Activated CD8-positive, alpha-beta memory T cell treated with anti-CD3 and anti-CD28 coated beads, Interleukin-2, amount 50 U/mL, for 24 hours (primary cell): ENCODE results near the gene WNT3A.
"Not testable (repeated sequence)": the region's sequence is repeated elsewhere in the genome, so short reads cannot be mapped to it uniquely, and the experiment has no call there.

Source experiments
- DNase-seq: peaks from one replicate; pipeline ENCODE4 v3.0.0-alpha.2; 2020; ENCODE audit errors: extremely low read depth

Gene WNT3A, protein sequence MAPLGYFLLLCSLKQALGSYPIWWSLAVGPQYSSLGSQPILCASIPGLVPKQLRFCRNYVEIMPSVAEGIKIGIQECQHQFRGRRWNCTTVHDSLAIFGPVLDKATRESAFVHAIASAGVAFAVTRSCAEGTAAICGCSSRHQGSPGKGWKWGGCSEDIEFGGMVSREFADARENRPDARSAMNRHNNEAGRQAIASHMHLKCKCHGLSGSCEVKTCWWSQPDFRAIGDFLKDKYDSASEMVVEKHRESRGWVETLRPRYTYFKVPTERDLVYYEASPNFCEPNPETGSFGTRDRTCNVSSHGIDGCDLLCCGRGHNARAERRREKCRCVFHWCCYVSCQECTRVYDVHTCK

GRCh38 chr1:228006786-228007048 lies at the start of gene WNT3A:
WNT3A (plus strand) TSS chr1:228006998; CDS start chr1:228007129, 131 bp downstream.
- DNase-seq: no peak

GRCh38 chr1:227958617-227959324 lies 48.0 kb upstream of the WNT3A start:
- no peak for DNase-seq

DNA sequence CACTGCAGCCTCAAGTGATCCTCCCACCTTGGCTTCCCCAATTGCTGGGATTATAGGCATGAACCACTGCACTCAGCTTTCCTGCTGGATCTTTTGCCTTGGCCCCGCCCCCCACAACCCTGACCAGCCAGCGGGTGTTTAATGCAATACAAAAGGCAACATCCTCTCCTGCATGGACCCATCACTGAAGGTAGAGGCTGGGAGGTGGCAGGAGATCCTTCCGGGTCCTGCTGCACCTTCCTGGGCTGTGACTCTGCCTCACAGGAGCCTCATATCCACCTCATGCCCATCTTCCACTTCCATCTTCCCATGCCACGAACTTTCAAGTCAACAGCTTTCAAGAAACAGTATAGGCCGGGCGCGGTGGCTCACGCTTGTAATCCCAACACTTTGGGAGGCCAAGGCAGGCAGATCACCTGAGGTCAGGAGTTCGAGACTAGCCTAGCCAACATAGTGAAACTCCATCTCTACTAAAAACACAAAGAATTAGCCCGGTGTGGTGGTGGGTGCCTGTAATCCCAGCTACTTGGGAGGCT lies 47.4 kb upstream of the WNT3A start:
- DNase-seq: no peak

DNA sequence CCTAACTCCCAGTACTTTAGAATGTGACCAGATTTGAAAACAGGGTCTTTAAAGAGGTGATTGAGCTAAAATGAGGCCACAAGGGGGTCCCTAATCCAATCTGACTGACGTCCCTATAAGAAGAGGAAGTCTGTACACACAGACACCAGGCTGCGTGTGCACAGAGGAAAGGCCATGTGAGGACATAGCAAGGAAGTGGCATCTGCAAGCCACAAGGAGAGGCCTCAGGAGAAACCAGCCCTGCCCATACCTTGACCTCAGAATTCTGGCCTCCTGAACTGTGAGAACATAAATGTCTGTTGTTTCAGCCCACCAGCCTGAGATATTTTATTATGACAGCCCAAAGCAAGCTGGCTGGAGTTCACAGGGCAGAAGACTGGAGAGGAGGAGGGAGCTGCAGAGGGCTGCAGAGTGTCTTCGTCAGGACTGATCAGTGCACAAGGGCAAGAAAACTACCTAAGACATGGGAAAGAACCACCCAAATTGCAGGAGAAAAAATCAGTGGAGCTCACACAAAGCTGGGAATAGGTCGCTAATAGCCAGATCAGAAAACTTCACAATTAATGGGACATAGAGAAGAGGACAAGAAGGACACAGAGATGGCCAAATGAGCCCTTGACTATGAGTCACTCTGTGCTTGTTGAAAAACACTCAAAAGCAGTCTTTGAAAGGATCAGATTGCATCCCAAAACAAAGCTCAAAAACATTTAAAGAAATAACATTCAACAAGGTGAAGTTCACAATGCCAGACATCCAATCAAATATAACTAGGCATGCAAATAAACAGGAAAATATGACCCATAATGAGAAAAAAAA lies 44.9 kb upstream of the WNT3A start:
- no peak for DNase-seq

DNA sequence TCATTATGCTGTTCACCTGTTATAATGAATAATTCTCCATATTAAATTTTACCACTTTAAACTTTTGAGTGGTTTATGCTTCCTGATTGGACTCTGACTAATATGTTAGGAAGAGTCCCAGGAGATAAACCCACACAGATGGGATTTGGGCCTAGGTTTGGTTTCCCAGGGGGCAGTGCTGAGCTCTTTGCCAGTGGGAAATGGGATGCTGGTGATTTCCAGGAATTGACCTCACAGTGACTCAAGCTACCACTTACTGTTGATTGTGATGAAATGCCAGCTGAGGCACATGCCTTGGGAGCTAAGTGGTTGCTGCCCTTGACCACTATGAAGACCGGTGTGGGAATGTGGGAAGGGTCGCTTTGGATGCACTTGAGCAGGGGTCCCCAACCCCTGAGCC lies 40.1 kb upstream of the WNT3A start:
- DNase-seq: not testable (repeated sequence)

GRCh38 chr1:227967815-227968214 lies 39.0 kb upstream of the WNT3A start:
- DNase-seq: not testable (repeated sequence)

- not testable (repeated sequence) for DNase-seq
Observed at GRCh38 chr1:227970076-227970995, 36.5 kb upstream of the WNT3A start.

DNA sequence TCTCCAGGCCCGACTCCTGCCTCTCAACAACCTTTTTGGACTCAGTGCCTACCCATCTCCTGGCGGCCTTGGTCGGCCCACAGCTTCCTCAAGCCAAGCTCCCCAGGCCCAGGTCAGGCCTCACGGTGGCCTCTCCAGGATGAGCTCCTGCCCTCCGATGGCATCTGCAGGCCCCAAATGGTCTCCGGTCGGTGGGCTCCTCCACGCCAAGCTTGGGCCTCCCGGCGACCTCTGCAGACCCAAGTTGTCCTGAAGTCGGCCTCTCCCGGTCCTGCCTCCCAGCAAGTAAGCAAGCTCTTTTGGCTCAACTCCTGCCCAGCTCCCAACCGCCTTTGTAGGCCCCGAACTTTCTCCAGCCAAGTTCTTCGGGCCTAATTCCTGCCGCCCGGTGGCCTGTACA lies 35.6 kb upstream of the WNT3A start:
- DNase-seq: not testable (repeated sequence)

DNA sequence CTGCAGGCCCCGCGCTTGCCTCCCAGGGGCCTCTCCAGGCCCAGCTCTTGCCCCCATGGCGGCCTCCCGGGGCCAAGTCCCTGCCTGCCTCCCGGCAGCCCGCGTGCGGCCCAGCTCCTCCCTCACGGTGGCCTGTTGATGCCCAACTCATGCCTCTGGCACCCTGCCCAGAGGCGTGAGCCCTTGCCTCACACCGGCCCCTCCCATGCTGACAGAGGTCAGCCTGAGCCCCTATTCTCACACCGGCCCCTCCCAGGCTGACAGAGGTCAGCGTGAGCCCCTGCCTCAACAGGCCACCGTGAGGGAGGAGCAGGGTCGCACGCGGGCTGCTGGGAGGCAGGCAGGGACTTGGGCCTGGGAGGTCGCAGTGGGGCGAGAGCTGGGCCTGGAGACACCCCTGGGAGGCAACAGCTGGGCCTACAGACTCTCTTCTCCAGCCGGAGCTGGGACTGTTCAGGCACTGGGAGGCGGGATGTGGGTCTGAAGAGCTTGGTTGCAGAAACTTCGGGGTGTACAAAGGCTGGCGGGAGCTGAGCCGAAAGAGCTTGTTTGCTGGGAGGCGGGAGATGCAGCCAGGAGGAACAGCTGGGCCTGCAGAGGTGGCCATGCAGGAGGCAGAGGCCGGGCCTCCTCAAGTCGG lies 35.0 kb upstream of the WNT3A start:
- DNase-seq: not testable (repeated sequence)

- DNase-seq: not testable (repeated sequence)
Observed at GRCh38 chr1:227972283-227972679, 34.5 kb upstream of the WNT3A start.

DNA sequence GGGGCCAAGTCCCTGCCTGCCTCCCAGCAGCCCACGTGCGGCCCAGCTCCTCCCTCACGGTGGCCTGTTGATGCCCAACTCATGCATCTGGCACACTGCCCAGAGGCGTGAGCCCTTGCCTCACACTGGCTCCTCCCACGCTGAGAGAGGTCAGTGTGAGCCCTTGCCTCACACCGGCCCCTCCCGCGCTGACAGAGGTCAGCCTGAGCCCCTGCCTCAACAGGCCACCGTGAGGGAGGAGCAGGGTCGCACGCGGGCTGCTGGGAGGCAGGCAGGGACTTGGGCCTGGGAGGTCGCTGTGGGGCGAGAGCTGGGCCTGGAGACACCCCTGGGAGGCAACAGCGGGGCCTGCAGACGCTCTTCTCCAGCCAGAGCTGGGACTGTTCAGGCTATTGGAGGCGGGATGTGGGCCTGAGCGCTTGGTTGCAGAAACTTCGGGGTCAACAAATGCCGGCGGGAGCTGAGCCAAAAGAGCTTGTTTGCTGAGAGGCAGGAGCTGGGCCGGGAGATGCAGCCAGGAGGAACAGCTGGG lies 33.9 kb upstream of the WNT3A start:
- DNase-seq: not testable (repeated sequence)

GRCh38 chr1:227973724-227974288 lies 33.0 kb upstream of the WNT3A start:
- DNase-seq: not testable (repeated sequence)

DNA sequence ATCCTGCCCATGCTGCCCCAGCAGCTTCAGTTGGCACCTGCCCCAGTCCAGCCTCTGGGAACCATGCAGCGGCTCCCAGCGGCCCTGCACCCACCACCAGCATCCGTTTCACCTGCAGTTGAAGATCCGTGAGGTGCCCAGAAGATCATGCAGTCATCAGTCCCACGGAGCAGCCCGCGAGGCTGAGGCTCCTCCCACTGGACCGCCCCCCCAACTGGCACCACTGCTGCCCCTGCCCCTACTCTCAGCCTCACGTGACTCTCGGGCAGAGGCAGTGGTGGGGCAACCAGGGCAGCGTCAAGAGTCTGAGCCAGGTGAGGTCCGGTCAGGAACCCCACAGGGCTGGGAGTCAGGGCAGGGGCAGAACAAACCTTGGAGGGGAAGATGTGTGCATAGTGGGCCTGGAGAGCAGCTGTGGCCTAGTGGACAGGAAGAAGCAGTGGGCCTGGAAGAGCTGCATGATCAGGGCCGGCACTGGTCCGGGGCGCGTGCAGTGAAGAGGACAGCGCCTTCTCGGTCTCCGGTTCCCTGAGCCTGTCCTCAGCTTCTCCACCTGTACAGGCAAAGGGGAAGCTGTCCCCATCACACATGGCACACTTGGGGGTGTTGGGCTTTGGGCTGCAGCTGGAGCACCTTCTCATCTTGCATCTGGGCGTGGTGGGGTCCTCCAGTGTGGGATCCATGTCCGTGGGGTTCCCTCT lies 31.1 kb upstream of the WNT3A start:
- DNase-seq: not testable (repeated sequence)

DNA sequence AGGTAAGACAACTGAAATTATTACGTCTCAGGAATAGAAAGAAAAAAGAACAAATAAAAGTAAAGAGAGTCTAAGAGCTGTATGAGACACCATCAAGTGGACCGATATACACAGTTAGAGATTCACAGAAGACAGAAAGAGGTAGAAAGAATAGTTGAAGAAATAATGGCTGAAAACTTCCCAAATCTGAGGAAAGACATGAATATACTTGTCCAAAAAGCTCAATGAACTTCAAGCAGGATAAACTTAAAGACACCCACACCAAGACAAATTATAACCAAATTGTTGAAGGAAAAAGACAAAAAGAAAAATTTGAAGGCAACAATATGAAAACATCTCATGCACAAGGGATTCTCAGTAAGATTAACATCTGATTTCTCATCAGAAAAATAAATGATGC lies 19.6 kb upstream of the WNT3A start:
- no peak for DNase-seq

DNA sequence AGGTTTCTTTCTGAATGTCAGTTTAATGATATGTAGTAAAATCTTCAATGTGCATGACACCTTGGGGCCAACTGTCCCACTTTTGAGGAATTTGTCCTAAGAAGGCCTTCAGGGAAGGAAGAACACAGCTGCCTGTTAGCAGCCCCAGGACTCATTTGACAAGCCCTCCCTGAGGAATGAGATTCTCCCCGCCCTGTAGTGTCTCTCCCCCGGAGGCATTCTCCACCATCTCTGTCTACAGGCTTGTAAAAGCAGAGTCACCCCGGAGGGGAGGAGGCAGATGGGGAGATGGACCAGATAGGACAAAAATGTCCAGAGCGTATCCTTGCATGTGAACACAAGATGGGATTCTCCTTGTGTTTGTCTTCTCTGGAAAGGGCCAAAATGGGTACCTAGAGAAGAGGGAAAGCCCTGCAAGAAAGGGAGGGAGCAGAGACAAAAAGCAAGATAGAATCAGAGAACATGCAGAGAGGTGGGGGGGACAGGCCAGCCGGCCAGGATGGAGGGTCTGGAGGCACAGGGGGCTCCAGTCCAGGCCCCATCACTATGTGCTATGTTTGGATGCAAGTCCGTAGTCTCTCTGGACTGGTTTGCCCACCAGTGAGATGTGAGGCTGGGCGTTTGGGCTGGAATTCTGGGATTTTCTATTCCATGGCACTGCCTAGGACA lies 12.0 kb upstream of the WNT3A start:
- DNase-seq: no peak

- no peak for DNase-seq
Observed at GRCh38 chr1:227996187-227996950, 10.4 kb upstream of the WNT3A start.

GRCh38 chr1:227998374-227999055 lies 8.3 kb upstream of the WNT3A start:
- no peak for DNase-seq
